HUES6 (cell line): Measurements from ENCODE around the gene PLA2G2C.

Experiments used
- H3K27ac ChIP-seq: 2 replicates; pipeline ENCODE4 v1.7.0; 2013; ENCODE audit warnings: low read depth, mild to moderate bottlenecking, low read length, inconsistent platforms
- H3K27me3 ChIP-seq: 2 replicates; pipeline ENCODE4 v1.6.1; 2013; ENCODE audit warnings: low read length; ENCODE audit not compliant: control insufficient read depth, insufficient read depth
- H3K36me3 ChIP-seq: 2 replicates; pipeline ENCODE4 v1.6.1; 2013; ENCODE audit warnings: low read length; ENCODE audit not compliant: control insufficient read depth, insufficient read depth
- H3K4me1 ChIP-seq: 2 replicates; pipeline ENCODE4 v1.6.1; 2013; ENCODE audit warnings: low read length; ENCODE audit not compliant: control insufficient read depth, insufficient read depth
- H3K4me3 ChIP-seq: 2 replicates; pipeline ENCODE4 v1.5.1; 2013; ENCODE audit warnings: low read depth, low read length
- H3K9ac ChIP-seq: one replicate; pipeline ENCODE4 v1.6.1; 2013; ENCODE audit warnings: mild to moderate bottlenecking, low read length
- H3K9me3 ChIP-seq: 2 replicates; pipeline ENCODE4 v1.6.1; 2013; ENCODE audit warnings: low read depth, low read length; ENCODE audit not compliant: control insufficient read depth, insufficient read depth

PLA2G2C gene

GRCh38 chr1:20192871-20193411 is 6.6 kb upstream of the PLA2G2C start:
- no peak overlapping the region for H3K4me3 ChIP-seq
- no peak overlapping the region for H3K27ac ChIP-seq
- no peaks in the 10 kb centered on the region for H3K36me3 ChIP-seq
- no peaks in the 10 kb centered on the region for H3K9me3 ChIP-seq
- no peak overlapping the region for H3K9ac ChIP-seq
- H3K27me3 ChIP-seq, result peaks cover 8% of the 10 kb centered on the region
- peaks cover 14% of the 10 kb centered on the region for H3K4me1 ChIP-seq

- Histone ChIP-seq H3K36me3 (no peaks in the 10 kb centered on the region), H3K9me3 (no peaks in the 10 kb centered on the region), H3K27ac (no peak overlapping the region), H3K4me1 (peaks cover 15% of the 10 kb centered on the region), H3K27me3 (peaks cover 9% of the 10 kb centered on the region), H3K4me3 (no peak overlapping the region), H3K9ac (no peak overlapping the region)
Measured at GRCh38 chr1:20192364-20192763, 6.0 kb upstream of the PLA2G2C start.

GRCh38 chr1:20191266-20191825 is 5.0 kb upstream of the PLA2G2C start:
- Histone ChIP-seq H3K27ac (no peak overlapping the region), H3K9ac (no peak overlapping the region), H3K36me3 (no peaks in the 10 kb centered on the region), H3K4me1 (peaks cover 24% of the 10 kb centered on the region), H3K9me3 (no peaks in the 10 kb centered on the region), H3K27me3 (peaks cover 15% of the 10 kb centered on the region), H3K4me3 (no peak overlapping the region)

GRCh38 chr1:20190256-20191160 is 4.2 kb upstream of the PLA2G2C start:
- Histone ChIP-seq H3K36me3 (no peaks in the 10 kb centered on the region), H3K27ac (no peak overlapping the region), H3K4me3 (no peak overlapping the region), H3K9me3 (no peaks in the 10 kb centered on the region), H3K9ac (no peak overlapping the region), H3K4me1 (peaks cover 26% of the 10 kb centered on the region), H3K27me3 (peaks cover 17% of the 10 kb centered on the region)

- no peak overlapping the region for H3K4me3 ChIP-seq
- H3K4me1 ChIP-seq, result peaks cover 28% of the 10 kb centered on the region
- H3K36me3 ChIP-seq, result no peaks in the 10 kb centered on the region
- H3K27ac ChIP-seq, result no peak overlapping the region
- no peaks in the 10 kb centered on the region for H3K9me3 ChIP-seq
- peaks cover 25% of the 10 kb centered on the region for H3K27me3 ChIP-seq
- H3K9ac ChIP-seq, result no peak overlapping the region
Measured at GRCh38 chr1:20189664-20190063, 3.3 kb upstream of the PLA2G2C start.

GRCh38 chr1:20188455-20188817 is 2.1 kb upstream of the PLA2G2C start:
- Histone ChIP-seq H3K27me3 (peaks cover 29% of the 10 kb centered on the region), H3K9ac (no peak overlapping the region), H3K27ac (no peak overlapping the region), H3K4me3 (no peak overlapping the region), H3K36me3 (no peaks in the 10 kb centered on the region), H3K4me1 (peaks cover 21% of the 10 kb centered on the region; the same call in 1 of the 2 replicates), H3K9me3 (no peaks in the 10 kb centered on the region)

GRCh38 chr1:20187813-20188454 is 1.6 kb upstream of the PLA2G2C start:
- Histone ChIP-seq H3K27me3 (peaks cover 31% of the 10 kb centered on the region), H3K9me3 (no peaks in the 10 kb centered on the region), H3K4me1 (peaks cover 21% of the 10 kb centered on the region; the same call in 1 of the 2 replicates), H3K36me3 (no peaks in the 10 kb centered on the region), H3K9ac (no peak overlapping the region), H3K4me3 (no peak overlapping the region), H3K27ac (no peak overlapping the region)

GRCh38 chr1:20187103-20187812 is 940 bp upstream of the PLA2G2C start:
- no peak overlapping the region for H3K9ac ChIP-seq
- H3K4me1 ChIP-seq, result peaks cover 21% of the 10 kb centered on the region; the same call in 1 of the 2 replicates
- H3K27me3 ChIP-seq, result peaks cover 32% of the 10 kb centered on the region
- no peaks in the 10 kb centered on the region for H3K9me3 ChIP-seq
- H3K4me3 ChIP-seq, result no peak overlapping the region
- no peak overlapping the region for H3K27ac ChIP-seq
- H3K36me3 ChIP-seq, result no peaks in the 10 kb centered on the region

GRCh38 chr1:20184997-20185833 is 1.1 kb downstream of the PLA2G2C start:
- Histone ChIP-seq H3K4me1 (peaks cover 21% of the 10 kb centered on the region; the same call in 1 of the 2 replicates), H3K27me3 (peaks cover 29% of the 10 kb centered on the region), H3K4me3 (peak overlapping the region; percentile 76), H3K9ac (peak overlapping the region; percentile 77), H3K36me3 (no peaks in the 10 kb centered on the region), H3K9me3 (no peaks in the 10 kb centered on the region), H3K27ac (no peak overlapping the region)

- Histone ChIP-seq H3K36me3 (no peaks in the 10 kb centered on the region), H3K9me3 (peaks cover 5% of the 10 kb centered on the region; the same call in 1 of the 2 replicates), H3K4me3 (no peak overlapping the region), H3K27ac (no peak overlapping the region), H3K4me1 (peaks cover 21% of the 10 kb centered on the region; the same call in 1 of the 2 replicates), H3K27me3 (peaks cover 34% of the 10 kb centered on the region), H3K9ac (no peak overlapping the region)
Measured at GRCh38 chr1:20184481-20184900, 1.8 kb downstream of the PLA2G2C start.
